GM12875 (cell line): ENCODE results near the gene CD300C.
"Not testable (repeated sequence)": the region's sequence is repeated elsewhere in the genome, so short reads cannot be mapped to it uniquely, and the experiment has no call there.

Experiments
- H3K4me3 ChIP-seq: one replicate; pipeline ENCODE4 v1.5.1; 2011; ENCODE audit warnings: low read depth, low read length, control low read depth
- TF ChIP-seq, protein P1 (sequence below): IDR thresholded peaks from 2 replicates; pipeline ENCODE4 v1.5.1; 2011; ENCODE audit warnings: low read depth, mild to moderate bottlenecking, control low read depth, inconsistent platforms, low read length, moderate library complexity, borderline replicate concordance; ENCODE audit not compliant: insufficient read depth

CD300C gene

GRCh38 chr17:74561586-74561985 lies 15.7 kb upstream of the CD300C start:
- TF ChIP-seq, protein P1, sequence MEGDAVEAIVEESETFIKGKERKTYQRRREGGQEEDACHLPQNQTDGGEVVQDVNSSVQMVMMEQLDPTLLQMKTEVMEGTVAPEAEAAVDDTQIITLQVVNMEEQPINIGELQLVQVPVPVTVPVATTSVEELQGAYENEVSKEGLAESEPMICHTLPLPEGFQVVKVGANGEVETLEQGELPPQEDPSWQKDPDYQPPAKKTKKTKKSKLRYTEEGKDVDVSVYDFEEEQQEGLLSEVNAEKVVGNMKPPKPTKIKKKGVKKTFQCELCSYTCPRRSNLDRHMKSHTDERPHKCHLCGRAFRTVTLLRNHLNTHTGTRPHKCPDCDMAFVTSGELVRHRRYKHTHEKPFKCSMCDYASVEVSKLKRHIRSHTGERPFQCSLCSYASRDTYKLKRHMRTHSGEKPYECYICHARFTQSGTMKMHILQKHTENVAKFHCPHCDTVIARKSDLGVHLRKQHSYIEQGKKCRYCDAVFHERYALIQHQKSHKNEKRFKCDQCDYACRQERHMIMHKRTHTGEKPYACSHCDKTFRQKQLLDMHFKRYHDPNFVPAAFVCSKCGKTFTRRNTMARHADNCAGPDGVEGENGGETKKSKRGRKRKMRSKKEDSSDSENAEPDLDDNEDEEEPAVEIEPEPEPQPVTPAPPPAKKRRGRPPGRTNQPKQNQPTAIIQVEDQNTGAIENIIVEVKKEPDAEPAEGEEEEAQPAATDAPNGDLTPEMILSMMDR, result no peak
- H3K4me3 ChIP-seq, result no peak overlapping the region

DNA sequence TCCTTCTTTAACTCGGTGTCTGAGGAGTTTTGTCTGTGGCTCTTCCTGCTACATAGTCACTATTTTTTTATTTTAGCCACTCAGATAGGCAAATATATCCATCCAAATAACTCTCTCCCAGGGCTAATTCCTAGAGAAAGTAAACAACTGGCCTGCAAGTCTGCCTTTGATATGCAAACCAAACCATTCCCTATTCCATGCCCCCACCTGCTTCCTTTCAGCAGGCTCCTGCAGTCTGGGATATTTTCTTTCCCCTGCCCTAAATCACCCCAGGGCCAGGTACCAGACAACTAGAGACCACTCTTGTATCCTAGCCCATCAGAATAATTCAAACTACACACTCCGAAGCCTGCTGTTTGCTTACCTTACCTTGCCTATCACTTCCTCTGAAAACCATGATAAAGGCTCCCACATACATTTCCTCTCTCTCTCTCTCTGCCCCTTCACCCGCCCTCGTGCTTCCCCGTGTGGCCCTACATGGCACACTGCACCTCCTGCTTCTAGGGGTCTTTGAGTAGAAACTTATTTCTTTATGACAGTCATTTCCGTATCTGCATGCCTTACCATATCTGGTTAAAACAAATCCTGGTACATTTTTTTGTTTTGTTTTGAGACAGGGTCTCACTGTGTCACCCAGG lies 13.1 kb upstream of the CD300C start:
- H3K4me3 ChIP-seq, result no peak overlapping the region
- TF ChIP-seq, protein P1, result no peak

DNA sequence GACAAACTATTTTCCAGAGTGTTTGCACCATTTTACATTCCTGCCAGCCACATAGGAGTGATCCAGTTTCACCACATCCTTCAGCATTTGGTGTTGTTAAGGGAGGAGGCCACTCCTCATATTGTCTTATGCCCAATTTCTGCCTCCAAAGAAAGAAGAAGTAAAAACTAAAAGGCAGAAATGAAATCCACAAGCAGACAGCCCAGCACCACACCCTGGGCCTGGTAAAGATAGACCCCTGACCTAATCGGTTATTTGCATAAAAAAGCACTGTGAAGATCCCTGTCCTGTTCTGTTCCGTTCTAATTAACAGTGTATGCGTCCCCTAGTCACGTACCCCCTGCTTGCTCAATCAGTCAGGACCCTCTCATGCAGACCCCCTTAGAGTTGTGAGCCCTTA lies 12.5 kb upstream of the CD300C start:
- H3K4me3 ChIP-seq, result not testable (repeated sequence)

DNA sequence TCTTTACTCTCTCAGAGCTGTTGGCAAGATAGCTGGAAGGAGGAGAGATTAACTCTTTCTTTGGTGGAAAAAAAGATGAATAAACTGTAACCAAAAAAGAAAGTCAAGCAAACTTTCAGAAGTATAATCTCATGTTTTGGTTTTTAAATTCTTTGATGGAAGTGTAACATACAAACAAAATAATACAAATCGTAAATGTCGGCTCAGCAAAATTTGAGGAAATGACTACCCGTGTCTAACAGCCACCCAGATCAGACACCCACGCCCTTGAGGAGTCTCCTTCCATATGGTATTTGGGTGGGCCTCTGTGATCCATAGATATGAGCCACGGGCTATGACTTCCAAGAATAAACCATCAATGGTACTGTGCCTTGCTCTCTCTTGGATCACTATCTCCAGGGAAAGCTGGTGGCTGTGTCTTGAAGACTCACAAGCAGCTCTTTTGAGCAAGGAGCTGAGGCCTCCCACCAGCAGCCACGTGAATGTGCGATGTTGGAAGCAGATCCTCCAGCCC lies 9.6 kb upstream of the CD300C start:
- TF ChIP-seq, protein P1, result no peak

GRCh38 chr17:74554909-74555308 lies 9.0 kb upstream of the CD300C start:
- no peak overlapping the region for H3K4me3 ChIP-seq
- TF ChIP-seq, protein P1, result no peak

More for the DNA sequence above, 9.6 kb upstream of the CD300C start:
- no peak overlapping the region for H3K4me3 ChIP-seq

DNA sequence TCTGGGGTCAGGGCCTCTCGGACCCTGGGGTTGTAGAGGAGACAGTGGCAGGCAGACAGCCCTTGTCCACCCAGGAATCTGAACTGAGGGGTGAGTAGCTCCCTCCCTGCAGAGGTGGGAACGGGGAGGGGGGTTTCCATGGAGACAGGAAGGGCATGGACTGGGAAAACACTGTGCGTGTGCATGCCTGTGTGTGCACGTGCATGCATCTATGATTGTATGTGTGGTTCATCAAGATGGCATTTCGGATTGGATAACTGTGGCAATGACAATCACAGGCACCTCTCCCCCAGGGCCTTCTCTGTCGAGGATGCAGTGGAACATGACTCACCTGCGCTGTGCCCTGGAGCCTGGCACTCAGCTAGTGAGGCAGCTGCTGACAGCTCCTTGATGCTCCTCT lies 6.1 kb upstream of the CD300C start:
- TF ChIP-seq, protein P1, result no peak
- no peak overlapping the region for H3K4me3 ChIP-seq

DNA sequence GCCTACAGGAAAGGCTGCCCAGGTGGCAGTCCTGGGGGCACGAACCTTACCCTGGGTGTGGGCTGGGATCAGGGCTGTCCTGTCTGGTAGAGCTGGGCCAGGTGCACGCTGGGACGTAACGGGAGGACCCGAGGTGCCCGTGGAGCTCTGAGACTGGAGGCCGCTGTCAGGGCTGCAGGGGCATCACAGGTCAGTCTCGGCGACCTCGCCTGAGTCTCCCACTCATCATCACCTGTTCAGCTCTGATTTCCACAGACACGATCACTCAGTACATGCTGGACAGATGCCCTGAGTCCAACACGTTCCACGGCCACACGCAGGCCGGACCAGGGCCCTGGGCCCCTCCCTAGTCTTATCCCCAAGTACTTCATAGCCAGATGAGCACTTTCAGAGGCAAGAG lies 4.7 kb upstream of the CD300C start:
- no peak overlapping the region for H3K4me3 ChIP-seq
- TF ChIP-seq, protein P1, result no peak
